ENCODE data around the gene MFRP. TPM values are rescaled to one million over a fixed set of nuclear protein-coding genes. Genes with fewer than 3 reads are reported as not detected.

MFRP gene
- not detected in 2 replicates for polyA plus RNA-seq (2011; rRNA removed)
- not detected in 2 replicates for polyA plus RNA-seq (2012; cell fraction: cytosol; rRNA removed)
- not detected in 2 replicates for polyA plus RNA-seq (2012; cell fraction: nucleus; rRNA removed)
- not detected in 3 replicates for polyA plus RNA-seq (2017; fragmentation: RNase III; extraction: RNeasy Plus Mini Kit Qiagen cat#74134 plus additional on column Dnase treatment)
- not detected in 2 replicates for polyA minus RNA-seq (2011; rRNA and poly(A)+ RNA removed)

- DNase-seq (ENCODE audit: low read depth in 1 of 2, low spot score in 1 of 2) (no peak), FAIRE-seq (no peak), ATAC-seq (no peak)
- Histone ChIP-seq H3K4me3 (no peak within 1 kb of the TSS), H3K4me2 (no peak within 1 kb of the TSS), H3K4me1 (no peaks in the 10 kb centered on the region), H3K9me3 (no peaks in the 10 kb centered on the region), H3K27ac (no peak within 1 kb of the TSS)
- TF ChIP-seq EP300 (IDR thresholded peaks at IDR 0.05) (no peak), ZSCAN20 (CRISPR knock-in tag; IDR thresholded peaks at IDR 0.05) (no peak), HOXB13 (CRISPR knock-in tag; IDR thresholded peaks at IDR 0.05; ENCODE audit: low read depth) (no peak), KDM5A (IDR thresholded peaks at IDR 0.05) (no peak)
- WGBS (ENCODE audit: missing lambda C conversion rate) = 27% methylated on average over 6 of the region's 6 CpGs
- ChIA-PET POLR2A (no interaction called here), CTCF (interaction anchor here (1.1 to 5.6 kb wide), 6 partner anchors 8 to 128 kb away, joined by 3 to 36 read pairs (median 8); partner anchors contain the start of gene USP2)
These were observed at the start of gene MFRP for GRCh38 chr11:119346605-119347004. Gene MFRP, minus strand, starts transcription at chr11:119346705. Its CDS starts 192 bp downstream, at chr11:119346513.

- no peak overlapping the region for H3K27ac ChIP-seq
- POLR2A ChIA-PET = no interaction called here
- H3K9me3 ChIP-seq = no peaks in the 10 kb centered on the region
- no peaks in the 10 kb centered on the region for H3K4me1 ChIP-seq
- CTCF ChIA-PET = interaction anchor here (1.4 kb wide), 1 partner anchor 83 kb away, joined by 4 read pairs; no protein-coding TSS in a partner anchor
- no peak overlapping the region for H3K4me2 ChIP-seq
- no peak for DNase-seq (ENCODE audit: low read depth in 1 of 2, low spot score in 1 of 2)
- no peak overlapping the region for H3K4me3 ChIP-seq
- 74% methylated on average over 7 of the region's 7 CpGs for WGBS (ENCODE audit: missing lambda C conversion rate)
- no peak for TF ChIP-seq CTCF (IDR thresholded peaks at IDR 0.05)
- no peak for TF ChIP-seq BHLHE40 (IDR thresholded peaks at IDR 0.05; ENCODE audit: low read depth, low read length)
- no peak for TF ChIP-seq HOXB5 (CRISPR knock-in tag; IDR thresholded peaks at IDR 0.05)
- TF ChIP-seq EHF (CRISPR knock-in tag; IDR thresholded peaks at IDR 0.05) = no peak
- no peak for TF ChIP-seq JUN (IDR thresholded peaks at IDR 0.05)
- TF ChIP-seq HOXA7 (CRISPR knock-in tag; IDR thresholded peaks at IDR 0.05) = no peak
- TF ChIP-seq SMC3 (IDR thresholded peaks at IDR 0.05) = no peak
- no peak for TF ChIP-seq CHD2 (IDR thresholded peaks at IDR 0.05; ENCODE audit: low read length, partially characterized antibody)
- TF ChIP-seq PHF8 (IDR thresholded peaks at IDR 0.05; ENCODE audit: borderline replicate concordance, low read depth) = no peak
- no peak for TF ChIP-seq KDM1A (IDR thresholded peaks at IDR 0.05; ENCODE audit: low read depth)
- no peak for TF ChIP-seq HMGXB4 (CRISPR knock-in tag; IDR thresholded peaks at IDR 0.05; ENCODE audit: borderline replicate concordance)
- no peak for TF ChIP-seq MAFK (IDR thresholded peaks at IDR 0.05; ENCODE audit: partially characterized antibody)
- TF ChIP-seq NFE2L2 (conservative IDR thresholded peaks at IDR 0.05; ENCODE audit: low read length) = no peak
- no peak for TF ChIP-seq ZFP36 (IDR thresholded peaks at IDR 0.05; ENCODE audit: borderline replicate concordance, partially characterized antibody)
- TF ChIP-seq CBX2 (IDR thresholded peaks at IDR 0.05; ENCODE audit: borderline replicate concordance, low read depth) = no peak
- no peak for TF ChIP-seq ESRRA (IDR thresholded peaks at IDR 0.05; ENCODE audit: borderline replicate concordance, low read length)
- no peak for TF ChIP-seq ATOH8 (CRISPR knock-in tag; IDR thresholded peaks at IDR 0.05; ENCODE audit: low read depth)
- no peak for TF ChIP-seq MYC (IDR thresholded peaks at IDR 0.05; ENCODE audit: borderline replicate concordance, low read length)
- TF ChIP-seq RNF2 (IDR thresholded peaks at IDR 0.05; ENCODE audit: borderline replicate concordance, low read depth) = no peak
- TF ChIP-seq NPAS2 (CRISPR knock-in tag; IDR thresholded peaks at IDR 0.05; ENCODE audit: borderline replicate concordance) = no peak
- ATAC-seq = no peak
- no peak for FAIRE-seq
These were observed 44.8 kb upstream of the MFRP start for GRCh38 chr11:119391275-119391674.

Data from A549 (cell line).